Measurements from ENCODE around the gene NUDCD2.

The NUDCD2 gene

GRCh38 chr5:163459819-163460561, at the start of gene NUDCD2:
NUDCD2 (minus strand) TSS chr5:163460102; CDS start chr5:163460050, 52 bp downstream.
- peak; percentile 89 for DNase-seq (ENCODE audit: low read depth)

GRCh38 chr5:163509291-163509951, 49.5 kb upstream of the NUDCD2 start:
- DNase-seq (ENCODE audit: low read depth): no peak

GRCh38 chr5:163508753-163509152, 48.9 kb upstream of the NUDCD2 start:
- no peak for DNase-seq (ENCODE audit: low read depth)

- no peak for DNase-seq (ENCODE audit: low read depth)
These were observed 46.8 kb upstream of the NUDCD2 start for GRCh38 chr5:163506726-163507125.

- no peak for DNase-seq (ENCODE audit: low read depth)
These were observed 46.2 kb upstream of the NUDCD2 start for GRCh38 chr5:163506095-163506457.

- peak; percentile 86 for DNase-seq (ENCODE audit: low read depth)
These were observed 45.6 kb upstream of the NUDCD2 start, which contains the start of gene MAT2B for GRCh38 chr5:163505368-163506094. MAT2B (plus strand) TSS chr5:163505619; CDS start chr5:163505687, 68 bp downstream.

GRCh38 chr5:163505049-163505367, 45.1 kb upstream of the NUDCD2 start:
- DNase-seq (ENCODE audit: low read depth): no peak

GRCh38 chr5:163504079-163504931, 44.4 kb upstream of the NUDCD2 start:
- no peak for DNase-seq (ENCODE audit: low read depth)

GRCh38 chr5:163503106-163504078, 43.5 kb upstream of the NUDCD2 start:
- DNase-seq (ENCODE audit: low read depth): no peak

GRCh38 chr5:163502521-163502920, 42.6 kb upstream of the NUDCD2 start:
- DNase-seq (ENCODE audit: low read depth): no peak

GRCh38 chr5:163498886-163499285, 39.0 kb upstream of the NUDCD2 start:
- no peak for DNase-seq (ENCODE audit: low read depth)

GRCh38 chr5:163497315-163497714, 37.4 kb upstream of the NUDCD2 start:
- no peak for DNase-seq (ENCODE audit: low read depth)

- DNase-seq (ENCODE audit: low read depth): no peak
These were observed 36.4 kb upstream of the NUDCD2 start for GRCh38 chr5:163496286-163496685.

- DNase-seq (ENCODE audit: low read depth): no peak
These were observed 29.8 kb upstream of the NUDCD2 start for GRCh38 chr5:163489745-163490075.

GRCh38 chr5:163489055-163489744, 29.3 kb upstream of the NUDCD2 start:
- no peak for DNase-seq (ENCODE audit: low read depth)

- no peak for DNase-seq (ENCODE audit: low read depth)
These were observed 19.0 kb upstream of the NUDCD2 start for GRCh38 chr5:163478982-163479271.

GRCh38 chr5:163478126-163478981, 18.5 kb upstream of the NUDCD2 start:
- no peak for DNase-seq (ENCODE audit: low read depth)

- DNase-seq (ENCODE audit: low read depth): no peak
These were observed 15.5 kb upstream of the NUDCD2 start for GRCh38 chr5:163475411-163475810.

GRCh38 chr5:163473635-163474243, 13.8 kb upstream of the NUDCD2 start:
- DNase-seq (ENCODE audit: low read depth): no peak
